AG09319 (cell line): ENCODE data around the gene IL36A.

Experiments used
- DNase-seq: peaks from one replicate; pipeline ENCODE4 v3.0.0-alpha.2; 2010; ENCODE audit warnings: low read depth; ENCODE audit errors: extremely low read depth
- CTCF ChIP-seq: IDR thresholded peaks from 2 replicates; pipeline ENCODE4 v1.5.1; 2011; ENCODE audit warnings: low read depth, mild to moderate bottlenecking, inconsistent platforms, low read length, moderate library complexity

Gene IL36A

GRCh38 chr2:112989611-112990010 is 15.6 kb upstream of the IL36A start:
- DNase-seq, result no peak
- TF ChIP-seq CTCF, result no peak

- TF ChIP-seq CTCF, result no peak
- DNase-seq, result no peak
Observed at GRCh38 chr2:112993831-112994230, 11.4 kb upstream of the IL36A start.

DNA sequence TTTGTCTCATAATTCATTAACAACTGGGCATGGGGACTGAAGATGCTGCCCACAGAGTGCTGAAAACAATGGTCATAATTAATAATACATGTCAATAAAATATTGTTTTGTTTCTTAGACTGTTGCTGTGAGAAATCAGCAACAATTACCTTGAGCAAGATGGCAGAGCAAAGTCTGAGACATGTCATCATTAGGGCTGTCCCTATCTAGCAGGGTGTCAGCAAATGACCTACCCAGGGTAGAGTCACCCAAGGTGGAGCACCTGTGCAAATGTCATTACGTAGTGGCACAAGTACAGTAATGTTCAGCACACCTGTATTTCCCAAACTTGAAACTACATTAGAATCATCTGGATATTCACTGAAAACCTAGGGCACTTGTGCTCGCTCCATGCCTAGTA is 10.6 kb upstream of the IL36A start:
- DNase-seq, result no peak
- no peak for TF ChIP-seq CTCF

DNA sequence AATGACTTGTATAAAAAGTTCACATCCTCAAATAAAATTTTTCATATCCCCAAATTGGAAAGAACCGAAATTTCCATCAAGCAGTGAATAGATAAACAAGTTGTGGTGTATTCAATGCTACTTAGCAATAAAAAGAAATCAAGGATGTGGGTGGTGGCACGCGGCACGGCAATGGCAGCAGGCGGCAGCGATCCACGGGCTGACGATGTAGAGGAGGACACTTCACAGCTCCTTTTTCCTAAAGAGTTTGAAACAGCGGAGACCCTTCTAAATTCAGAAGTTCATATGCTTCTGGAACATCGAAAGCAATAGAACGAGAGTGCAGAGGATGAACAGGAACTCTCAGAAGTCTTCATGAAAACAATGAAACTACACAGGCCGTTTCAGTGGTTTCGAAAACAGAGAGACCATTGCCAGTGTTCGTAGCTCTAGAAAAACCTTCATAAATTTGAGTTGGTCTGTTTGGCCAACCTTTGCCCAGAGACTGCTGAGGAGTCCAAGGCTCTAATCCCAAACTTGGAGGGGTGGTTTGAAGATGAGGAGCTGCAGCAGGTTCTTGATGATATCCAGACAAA is 9.8 kb upstream of the IL36A start:
- DNase-seq, result no peak
- TF ChIP-seq CTCF, result no peak

DNA sequence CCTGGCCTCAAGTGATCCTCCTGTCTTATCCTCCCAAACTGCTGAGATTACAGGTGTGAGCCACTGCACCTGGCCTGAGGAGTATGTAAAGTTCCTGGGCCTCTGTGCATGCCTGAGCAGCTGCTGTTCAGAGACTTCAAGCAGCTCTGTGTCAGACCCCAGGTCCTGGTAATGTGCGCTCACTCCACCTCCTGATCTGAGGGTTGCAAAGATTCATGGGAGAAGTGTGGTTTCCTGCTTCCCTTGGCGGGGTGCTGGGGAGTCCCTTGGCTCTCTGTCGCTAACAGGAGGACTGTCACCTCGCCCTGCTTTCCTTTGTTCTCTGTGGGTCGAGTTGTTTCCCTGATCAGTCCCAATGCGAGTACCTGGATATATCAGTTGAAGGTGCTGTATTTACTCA is 8.6 kb upstream of the IL36A start:
- no peak for DNase-seq

GRCh38 chr2:112997151-112997550 is 8.1 kb upstream of the IL36A start:
- TF ChIP-seq CTCF, result no peak
- DNase-seq, result no peak

More for the DNA sequence above, 8.6 kb upstream of the IL36A start:
- no peak for TF ChIP-seq CTCF

DNA sequence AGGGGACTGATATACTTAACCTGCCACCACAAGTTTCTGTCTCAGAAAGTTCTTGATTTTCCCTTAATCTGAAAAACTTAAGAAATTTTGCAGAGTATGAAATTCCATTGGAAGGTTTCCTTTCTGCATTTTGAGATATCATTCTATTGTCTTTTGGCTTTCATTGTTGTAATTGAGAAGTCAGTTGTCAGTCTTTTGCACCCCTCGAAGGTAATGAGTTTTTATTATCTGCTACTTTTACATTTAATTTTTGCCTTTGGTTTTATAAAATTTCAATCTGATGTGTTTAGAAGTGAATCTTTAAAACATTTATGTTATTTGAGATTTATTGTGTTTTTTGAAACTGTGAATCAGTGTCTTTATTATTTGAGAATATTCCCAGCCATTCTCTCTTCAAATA is 4.8 kb upstream of the IL36A start:
- no peak for TF ChIP-seq CTCF
- DNase-seq, result no peak
